NOMO-1 (cell line): ENCODE data around the gene MRPL28.
"Not testable (repeated sequence)": the region's sequence is repeated elsewhere in the genome, so short reads cannot be mapped to it uniquely, and the experiment has no call there.

Experiments
- DNase-seq, 2 experiments: peaks; one replicate each; lab custom pipeline; 2025; ENCODE audit not compliant: unreplicated experiment in 2 of 2; lab: John Stamatoyannopoulos, UW

Gene MRPL28

DNA sequence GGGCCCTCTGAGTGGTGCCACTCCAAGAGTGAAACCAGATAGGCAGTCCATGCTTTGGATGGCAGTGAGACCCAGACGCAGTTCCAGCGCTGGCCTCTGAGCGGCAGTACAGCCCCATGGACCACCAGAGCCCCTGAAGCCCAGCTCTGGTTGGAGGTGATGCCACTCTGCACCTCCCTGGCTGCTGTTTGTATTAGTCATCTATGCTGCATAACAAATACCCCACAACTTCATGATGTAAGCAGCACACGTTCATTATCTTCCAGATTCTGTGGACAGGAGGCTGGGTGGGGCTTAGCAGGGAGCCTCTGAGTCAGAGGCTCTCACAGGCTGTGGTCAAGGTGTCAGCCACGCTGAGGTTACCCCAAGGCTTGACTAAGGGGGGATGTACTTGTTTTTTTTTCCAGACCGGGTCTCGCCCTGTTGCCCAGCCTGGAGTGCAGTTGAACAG lies 21.6 kb upstream of the MRPL28 start:
- DNase-seq = peak; percentile 43 to 45

DNA sequence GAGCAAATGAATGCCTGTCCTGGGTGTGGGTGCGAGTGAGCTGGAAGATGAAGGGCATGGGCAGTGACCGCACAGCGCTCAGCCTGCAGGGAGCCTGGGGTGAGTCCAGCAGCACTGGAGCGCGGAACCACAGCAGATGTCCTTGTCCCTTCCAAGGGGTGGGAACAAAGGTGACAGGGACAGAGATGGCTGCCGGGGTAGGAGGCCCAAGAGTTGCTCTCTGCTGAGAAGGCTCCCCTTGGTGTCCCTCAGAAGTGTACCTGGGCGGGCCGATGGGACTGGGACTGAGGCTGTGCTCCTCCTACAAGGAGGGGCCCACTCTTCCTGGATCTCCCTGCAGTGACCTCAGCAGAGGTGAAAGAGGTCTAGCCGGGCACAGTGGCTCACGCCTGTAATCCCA lies 19.0 kb upstream of the MRPL28 start:
- no peak for DNase-seq

DNA sequence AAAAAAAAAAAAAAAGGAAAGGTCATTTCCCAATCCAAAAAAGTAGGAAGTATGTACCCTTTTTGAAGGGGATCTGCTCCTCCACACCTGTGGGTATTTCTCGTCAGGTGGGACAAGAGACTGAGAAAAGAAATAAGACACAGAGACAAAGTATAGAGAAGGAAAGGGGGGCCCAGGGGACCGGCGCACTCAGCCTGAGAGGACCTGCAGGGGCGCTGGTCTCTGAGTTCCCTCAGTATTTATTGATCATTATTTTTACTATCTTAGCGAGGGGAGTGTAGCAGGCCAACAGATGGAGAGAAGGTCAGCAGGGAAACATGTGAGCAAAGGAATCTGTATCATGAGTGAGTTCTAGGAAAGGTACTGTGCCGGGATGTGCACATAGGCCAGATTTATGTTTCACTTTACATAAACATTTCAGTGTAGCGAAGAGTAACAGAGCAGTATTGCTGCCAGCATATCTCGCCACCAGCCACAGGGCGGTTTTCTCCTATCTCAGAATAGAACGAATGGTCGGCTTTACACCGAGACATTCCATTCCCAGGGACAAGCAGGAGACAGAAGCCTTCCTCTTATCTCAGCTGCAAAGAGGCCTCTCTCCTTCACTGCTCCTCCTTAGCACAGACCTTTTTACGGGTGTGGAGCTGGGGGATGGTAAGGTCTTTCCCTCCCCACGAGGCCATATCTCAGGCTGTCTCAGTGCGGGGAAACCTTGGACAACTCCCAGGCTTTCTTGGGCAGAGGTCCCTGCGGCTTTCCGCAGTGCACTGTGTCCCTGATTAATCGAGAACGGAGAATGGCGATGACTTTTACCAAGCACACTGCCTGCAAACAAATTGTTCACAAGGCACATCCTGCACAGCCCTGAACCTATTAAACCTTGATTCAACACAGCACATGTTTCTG lies 17.7 kb upstream of the MRPL28 start:
- DNase-seq = not testable (repeated sequence)

DNA sequence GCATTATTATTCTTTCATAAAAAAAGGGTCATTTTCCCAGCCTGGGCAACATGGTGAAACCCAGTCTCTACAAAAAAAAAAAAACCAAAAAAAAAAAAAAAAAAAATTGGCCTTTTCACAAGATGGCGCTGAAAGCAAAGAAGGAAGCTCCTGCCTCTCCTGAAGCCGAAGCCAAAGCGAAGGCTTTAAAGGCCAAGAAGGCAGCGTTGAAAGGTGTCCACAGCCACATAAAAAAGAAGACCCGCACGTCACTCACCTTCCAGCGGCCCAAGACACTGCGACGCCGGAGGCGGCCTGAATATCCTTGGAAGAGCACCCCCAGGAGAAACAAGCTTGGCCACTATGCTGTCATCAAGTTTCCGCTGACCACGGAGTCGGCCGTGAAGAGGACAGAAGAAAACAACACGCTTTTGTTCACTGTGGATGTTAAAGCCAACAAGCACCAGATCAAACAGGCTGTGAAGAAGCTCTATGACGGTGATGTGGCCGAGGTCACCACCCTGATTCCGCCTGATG lies 16.4 kb upstream of the MRPL28 start:
- DNase-seq = no peak

DNA sequence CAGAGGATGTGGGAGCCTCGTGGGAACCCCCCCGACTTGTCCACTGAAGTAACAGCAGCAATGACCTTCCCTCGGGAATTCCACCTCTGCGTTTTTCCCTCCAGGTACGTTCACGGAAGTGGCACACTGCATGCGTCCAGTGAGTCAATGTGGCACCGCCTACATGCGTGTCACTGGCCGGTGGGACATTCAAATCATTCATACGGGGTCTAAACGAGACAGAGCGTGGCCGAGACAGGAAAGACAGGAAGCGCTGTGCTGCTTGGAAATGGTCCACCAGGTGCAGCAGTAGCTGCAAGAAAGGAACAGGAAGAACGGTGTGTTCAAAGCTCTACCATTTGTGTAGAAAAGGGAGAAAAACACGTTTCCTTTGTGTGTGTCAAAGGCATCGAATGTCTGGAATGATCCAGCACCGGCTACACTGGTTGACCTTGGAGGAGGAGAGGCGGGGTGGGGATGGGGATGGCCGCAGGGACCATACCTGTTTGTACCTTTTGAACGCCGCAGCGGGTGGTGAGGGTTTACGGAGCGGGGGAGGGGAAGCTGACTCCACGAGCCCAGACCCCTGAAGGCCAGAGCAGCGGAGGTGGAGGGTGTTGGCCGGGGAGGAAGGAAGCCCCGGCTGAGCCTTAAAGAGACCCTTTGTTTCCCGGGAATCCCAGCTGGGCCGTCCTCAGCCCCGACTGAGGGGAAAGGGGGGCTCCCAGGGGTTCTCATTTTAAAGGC lies 13.2 kb upstream of the MRPL28 start:
- no peak for DNase-seq

DNA sequence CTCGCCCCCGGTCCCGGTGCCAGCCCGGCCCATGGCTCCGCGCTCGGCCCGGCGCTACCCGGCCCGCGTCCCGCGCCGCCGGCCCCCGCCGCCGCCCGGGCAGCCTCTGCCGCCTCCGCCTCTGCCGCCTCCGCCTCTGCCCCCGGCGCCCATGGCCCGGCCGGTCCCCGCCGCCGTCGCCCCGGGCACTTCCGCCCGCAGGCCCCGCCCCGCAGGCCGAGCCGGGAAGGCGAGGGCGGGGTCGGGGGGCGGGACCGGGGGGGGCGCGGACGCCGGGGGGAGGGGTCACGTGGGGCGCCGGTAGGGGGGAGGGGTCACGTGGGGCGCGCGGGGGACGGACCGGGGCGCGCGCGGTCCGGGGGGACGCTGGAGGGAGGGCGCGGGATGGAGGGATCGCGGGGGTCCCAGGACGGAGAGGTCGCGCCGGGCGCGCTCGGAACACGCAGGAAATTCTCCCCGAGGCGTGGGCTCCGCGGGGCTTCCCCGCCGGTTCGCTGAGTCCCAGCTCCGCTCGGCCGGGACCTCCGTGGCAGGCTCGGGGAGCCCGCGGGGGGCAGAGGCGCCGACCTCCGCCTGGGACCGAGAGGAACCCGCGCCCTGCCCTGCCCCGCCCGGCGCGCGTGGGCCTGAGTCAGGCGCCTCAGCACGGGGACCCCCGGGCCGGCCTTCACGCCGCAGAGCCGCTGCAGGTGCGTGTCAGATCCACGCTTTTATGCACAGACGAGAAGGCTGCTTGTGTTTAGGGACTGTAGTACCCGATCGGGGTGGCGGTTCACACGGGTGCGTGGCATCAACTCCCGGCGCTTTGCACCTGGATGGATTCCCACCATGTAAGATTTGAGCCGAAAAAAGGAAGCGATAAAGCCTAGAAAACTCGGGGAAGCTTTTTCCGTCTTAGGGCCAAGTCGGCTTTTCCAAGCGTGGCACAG lies 11.7 kb upstream of the MRPL28 start, which contains the start of gene PGAP6:
TSS of gene PGAP6 (minus strand) at position 190 of the 929 bp plus-strand sequence. CDS start at position 33, 157 bp downstream.
- peak; percentile 38 to 71 for DNase-seq

DNA sequence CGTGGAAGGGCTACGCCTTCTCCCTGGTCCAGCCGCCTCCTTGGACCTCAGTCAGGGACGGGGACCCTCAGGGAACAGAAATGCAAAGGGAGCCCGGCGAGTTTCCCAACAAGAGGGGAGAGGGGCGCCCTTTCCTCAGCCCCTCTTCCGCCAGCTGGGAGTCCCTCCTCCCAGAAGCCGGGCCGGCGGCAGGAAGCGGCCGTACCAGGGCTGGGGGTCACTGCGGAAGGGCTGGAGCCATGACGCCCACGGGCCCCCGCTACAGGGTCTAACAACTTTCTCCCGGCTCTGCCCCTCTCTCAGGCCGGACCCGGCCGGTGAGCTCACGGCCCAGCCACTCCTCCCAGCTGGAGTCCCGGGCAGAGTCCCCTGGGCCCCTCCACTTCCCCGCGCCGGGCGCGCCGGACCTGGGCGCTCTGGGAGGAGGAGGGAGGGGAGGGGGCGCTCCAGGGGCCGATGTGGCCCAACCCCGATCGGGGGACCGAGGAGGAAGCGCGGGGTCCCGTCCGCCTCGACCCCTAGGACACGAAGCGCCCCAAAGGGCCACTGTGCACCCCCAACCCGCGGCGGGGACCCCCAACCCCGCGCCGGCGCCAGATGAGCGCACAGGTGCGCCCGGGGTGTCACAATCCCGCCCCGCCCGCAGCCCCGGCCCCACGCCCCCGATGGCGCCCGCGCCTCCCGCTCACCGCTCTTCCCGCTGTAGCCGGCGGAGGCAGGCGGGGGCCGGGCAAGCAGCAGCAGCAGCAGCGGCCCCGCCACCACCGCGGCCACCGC lies 10.9 kb upstream of the MRPL28 start:
- no peak for DNase-seq

DNA sequence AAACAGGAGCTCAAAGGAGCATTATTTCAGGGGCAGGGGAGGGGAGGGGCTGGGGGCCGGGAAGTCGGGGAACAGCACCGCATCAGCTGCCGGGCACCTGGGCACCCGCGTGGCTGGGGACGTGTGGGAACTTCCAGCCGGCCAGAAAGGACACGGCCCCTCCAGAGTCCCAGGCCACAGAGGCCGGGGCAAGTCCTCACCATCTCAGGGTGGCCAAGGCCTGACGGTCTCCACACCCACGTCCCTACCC lies 10.3 kb upstream of the MRPL28 start:
- no peak for DNase-seq

DNA sequence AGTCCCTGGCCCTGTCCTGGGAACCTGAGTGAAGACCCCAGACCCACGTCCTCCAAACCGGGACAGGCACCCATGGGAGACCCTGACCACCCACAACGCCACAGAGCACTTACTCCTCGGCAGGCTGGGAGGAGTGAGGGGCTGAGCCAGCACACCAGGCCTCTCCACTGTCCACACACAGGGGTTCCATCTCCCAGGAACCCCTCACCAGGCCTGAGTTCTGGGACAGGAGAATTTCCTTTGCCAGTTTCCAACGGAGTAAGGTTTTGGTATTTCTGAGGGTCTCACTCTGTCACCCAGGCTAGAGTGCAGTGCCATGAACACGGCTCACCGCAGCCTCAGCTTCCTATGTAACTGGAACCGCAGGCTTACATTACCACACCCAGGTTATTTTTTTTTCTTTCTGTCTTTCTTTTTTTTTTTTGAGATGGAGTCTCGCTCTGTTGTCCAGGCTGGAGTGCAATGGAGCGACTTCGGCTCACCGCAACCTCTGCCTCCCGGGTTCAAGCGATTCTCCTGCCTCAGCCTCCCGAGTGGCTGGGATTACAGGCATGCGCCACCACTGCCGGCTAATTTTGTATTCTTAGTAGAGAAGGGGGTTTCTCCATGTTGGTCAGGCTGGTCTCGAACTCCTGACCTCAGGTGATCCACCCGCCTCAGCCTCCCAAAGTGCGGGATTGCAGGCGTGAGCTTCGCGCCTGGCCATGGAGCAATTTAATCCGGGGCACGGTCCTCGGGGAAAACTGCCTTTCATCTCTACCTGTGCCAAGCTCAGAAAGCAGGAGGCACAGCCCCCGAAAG lies 9.8 kb upstream of the MRPL28 start:
- no peak for DNase-seq

DNA sequence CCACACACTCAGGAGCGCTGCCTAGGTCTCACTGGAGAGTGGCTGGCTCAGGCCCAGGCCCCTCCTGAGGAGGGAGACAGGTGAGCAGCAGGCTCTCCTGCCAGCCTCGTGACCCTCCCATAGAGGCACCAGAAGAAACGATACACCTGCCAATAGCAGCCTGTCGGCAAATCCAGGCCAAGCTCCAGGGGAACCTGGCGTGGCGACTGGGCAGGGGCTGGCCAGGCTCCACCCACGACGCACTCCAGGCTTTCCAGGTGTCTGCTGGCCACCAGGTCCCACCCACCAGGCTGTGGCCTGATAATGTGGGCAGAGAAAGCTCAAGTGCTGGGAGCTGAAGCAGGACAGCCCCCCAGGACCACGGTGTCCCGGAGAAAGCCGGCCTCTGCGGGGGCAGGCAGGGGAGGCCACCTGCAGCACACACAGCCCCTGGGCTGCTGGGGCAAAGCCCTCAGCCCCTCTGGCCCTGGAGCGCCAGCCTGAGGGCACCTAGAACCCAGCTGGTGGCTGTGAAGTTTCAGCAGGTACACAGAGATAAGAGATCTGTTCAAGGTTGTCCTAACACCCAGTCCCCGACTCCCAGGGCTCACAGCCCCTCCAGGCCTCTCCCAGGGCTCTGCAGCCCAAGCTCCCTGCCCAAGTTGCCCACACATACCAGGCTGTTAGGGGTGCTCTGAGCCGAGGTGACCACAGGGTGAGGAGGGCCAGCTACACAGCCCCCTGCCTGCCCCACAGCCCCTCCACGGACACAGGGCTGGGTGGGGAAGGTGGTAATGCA lies 9.0 kb upstream of the MRPL28 start:
- no peak for DNase-seq

DNA sequence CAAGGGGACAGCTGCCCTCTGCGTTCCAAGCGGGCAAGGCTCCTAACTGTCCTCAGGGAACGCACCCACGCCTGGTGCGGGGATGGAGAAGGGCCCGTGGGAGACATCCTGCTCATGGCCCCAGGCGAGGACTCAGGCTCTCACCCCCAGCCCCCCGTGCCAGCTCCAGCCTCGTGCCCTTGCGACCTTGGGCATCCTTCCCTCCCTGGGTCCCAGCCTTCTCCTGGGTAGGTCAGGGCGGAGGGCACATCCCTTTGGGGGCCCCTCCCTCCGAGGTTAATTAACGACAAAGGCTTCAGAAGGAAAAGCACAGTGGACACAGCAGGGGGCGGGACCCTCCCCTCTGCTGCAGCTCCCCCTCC lies 8.5 kb upstream of the MRPL28 start:
- DNase-seq = no peak

DNA sequence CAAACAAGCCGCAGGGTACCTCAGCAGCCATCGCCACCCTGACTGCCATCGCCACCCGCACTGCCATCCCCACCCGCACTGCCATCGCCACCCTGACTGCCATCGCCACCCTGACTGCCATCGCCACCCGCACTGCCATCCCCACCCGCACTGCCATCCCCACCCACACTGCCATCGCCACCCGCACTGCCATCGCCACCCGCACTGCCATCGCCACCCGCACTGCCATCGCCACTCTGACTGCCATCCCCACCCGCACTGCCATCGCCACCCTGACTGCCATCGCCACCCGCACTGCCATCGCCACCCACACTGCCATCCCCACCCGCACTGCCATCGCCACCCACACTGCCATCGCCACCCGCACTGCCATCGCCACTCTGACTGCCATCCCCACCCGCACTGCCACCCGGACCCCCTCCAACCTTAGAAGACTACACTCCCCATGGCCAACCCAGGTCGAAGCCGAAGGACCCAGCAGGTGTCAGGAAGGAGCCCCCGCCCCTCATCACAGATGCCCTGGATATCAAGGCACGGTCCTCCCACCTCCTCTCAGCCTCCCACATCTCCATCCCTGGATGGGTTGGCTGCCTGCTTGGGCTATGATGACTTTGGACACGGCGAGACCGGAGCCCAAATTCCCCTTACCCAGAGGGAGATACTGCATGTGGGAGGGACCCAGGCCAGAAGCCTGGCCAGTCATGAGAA lies 7.9 kb upstream of the MRPL28 start:
- not testable (repeated sequence) for DNase-seq

DNA sequence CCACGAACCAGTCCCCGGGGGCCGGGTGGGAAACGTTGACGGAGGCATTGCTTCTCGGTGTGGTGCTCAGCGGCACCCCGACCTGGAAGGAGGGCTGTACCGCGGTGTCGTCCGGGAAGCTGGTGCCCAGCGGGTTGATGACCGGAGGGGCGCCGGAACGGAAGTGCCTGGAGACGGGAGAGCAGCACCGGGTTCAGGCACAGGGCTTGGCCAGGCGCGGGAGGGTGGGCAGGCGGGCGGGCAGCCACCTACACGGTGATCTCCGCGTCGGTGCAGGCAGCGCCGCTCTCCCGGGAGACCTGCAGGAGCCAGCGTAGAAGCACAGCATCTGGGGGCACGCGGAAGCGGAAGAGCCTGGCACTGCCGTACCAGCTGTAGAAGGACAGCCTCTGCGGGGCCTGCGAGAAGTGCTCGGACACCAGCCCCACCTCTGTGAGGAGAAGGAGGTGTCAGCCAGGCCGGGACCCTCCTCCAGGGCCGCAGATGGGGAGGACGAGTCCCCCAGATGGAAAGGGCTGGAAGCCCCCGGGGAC lies 7.1 kb upstream of the MRPL28 start:
- DNase-seq = no peak

DNA sequence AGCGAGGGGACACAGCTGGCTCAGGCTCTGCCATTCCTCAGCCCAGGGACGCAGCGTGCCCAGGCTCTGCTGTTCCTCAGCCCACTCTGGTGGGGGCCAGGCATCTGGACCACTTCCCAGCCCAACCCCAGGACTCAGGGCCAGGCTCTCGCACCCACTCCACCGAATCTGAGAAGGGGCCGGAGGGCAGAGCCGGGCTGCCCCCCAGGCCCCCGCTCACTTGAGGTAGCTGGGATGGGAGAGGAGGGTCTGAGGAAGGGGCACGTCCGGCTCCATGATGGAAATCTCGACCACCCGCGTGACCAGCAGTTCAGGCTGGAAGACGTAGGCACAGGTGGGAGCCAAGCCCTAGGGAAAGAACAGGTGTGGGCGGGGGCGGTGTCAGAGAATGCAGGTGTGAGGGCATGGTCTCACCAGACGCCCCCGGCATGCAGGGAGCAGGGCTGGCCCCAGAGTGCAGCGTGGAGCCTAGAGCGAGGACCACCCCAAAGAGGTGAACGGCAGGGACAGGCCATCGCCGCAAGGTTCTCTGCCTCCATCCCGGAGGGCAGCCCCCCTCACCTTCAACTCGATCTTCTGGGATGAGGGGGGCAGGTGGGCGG lies 6.6 kb upstream of the MRPL28 start:
- no peak for DNase-seq

DNA sequence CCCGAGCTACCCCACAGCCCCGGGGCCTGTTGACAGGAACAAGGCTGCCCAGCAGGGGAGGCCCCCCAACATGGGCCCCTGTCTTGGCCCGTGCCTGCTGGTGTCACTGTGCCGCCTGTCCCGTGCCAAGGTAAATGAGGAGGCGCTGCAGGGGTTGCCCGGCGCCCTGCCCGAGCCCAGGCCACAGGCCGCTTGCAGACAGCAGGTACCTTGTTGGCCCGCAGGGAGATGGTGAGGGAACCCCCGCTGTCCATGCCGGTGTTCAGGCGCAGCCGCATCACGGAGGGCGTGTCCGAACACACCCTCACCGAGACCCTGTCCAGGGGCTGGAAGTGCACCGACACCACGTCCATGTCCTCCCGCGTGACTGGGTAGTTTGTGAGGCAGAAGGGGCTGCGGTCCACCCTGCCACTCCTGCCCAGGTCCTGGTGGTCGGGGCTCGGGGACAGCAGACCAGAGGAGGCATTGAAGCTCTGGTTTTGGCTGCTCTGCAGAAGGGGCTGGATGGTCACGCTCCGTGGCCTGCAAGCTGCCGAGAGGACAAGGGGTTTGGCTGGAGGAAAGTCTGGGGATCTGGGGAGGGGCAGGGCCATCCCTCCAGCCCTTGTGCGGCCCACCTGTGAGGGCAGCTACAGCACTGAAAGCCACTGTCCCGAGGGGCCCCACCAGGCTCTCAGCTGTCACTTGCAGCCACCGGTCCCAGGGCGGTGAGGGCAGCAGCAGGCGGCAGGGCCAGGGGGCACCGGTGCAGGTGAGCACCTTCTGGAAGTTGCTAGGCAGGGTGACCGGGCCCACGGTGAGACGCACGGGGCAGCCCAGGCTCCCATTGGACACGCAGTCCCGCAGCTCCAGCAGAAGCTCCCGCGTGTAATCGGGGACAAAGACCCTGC lies 5.8 kb upstream of the MRPL28 start:
- DNase-seq = no peak

DNA sequence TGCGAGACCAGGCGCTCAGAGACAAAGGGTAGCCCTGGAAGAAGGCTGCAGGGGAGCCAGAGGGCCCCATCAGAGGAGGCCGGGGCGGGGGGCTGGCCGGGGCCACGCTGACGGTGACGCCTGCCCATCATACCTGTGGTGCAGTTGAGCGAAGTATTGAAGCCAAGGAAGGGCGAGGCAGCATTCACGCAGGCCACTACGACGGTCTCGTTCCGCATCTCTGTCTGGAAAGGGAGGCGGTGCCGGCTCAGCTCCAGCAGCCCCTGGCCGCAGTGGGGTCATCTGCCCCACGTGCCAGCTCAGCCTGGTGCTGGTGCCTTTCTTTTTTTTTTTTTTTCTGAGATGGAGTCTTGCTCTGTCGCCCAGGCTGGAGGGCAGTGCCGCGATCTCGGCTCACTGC lies 4.9 kb upstream of the MRPL28 start:
- DNase-seq = no peak

DNA sequence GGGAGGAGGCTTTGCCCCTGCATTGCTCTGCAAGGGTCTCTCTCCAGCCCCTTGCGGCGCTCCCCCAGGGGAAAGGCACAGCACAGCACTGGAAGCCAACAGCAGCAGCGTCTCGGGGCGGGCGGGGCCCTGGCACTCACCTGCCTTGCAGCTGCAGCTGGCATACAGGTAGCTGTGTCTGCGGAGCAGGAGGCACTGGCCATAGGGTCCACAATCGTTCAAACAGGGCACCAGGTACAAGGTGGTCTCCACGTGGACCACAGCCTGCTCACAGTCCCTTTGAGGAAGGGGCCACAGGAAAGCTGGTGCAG lies 4.2 kb upstream of the MRPL28 start:
- no peak for DNase-seq
